Astrocyte of the hippocampus (primary cell): ENCODE measurements around the gene SFTPA1.
"Not testable (repeated sequence)": the region's sequence is repeated elsewhere in the genome, so short reads cannot be mapped to it uniquely, and the experiment has no call there.

Experiments
- DNase-seq: peaks from one replicate; pipeline ENCODE4 v3.0.0; 2011; ENCODE audit warnings: low read depth, low spot score

The SFTPA1 gene

DNA sequence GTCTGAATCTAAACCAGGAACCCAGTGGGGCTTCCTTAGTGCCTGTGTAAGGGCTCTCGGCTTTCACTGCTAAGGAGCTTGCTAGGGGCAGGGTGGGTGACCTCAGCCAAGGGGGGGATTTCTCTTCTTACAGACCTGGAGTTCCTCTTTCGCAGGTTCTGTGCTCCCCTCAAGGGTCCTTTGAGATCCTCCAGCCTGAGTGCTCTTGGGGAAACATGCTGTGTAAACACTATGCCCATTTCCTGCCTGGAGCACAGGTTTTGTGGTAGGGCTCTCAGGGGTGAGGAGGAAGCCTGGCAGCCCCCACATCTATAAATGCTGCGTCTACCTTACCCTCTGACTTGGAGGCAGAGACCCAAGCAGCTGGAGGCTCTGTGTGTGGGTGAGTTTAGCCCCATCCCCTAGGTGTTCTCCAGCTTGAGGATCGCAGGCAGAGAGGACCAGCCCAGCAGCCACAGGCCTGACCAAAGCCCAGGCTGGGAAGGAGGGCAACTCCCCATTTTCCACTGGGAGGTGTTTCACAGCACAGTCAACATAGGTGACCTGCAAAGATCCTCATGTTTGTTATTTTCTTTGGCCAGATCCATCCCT, at the start of gene SFTPA1:
SFTPA1 (plus strand) TSS at position 339 of the 591 bp plus-strand sequence. CDS start 887 bp downstream, outside the sequence.
- DNase-seq = no peak

DNA sequence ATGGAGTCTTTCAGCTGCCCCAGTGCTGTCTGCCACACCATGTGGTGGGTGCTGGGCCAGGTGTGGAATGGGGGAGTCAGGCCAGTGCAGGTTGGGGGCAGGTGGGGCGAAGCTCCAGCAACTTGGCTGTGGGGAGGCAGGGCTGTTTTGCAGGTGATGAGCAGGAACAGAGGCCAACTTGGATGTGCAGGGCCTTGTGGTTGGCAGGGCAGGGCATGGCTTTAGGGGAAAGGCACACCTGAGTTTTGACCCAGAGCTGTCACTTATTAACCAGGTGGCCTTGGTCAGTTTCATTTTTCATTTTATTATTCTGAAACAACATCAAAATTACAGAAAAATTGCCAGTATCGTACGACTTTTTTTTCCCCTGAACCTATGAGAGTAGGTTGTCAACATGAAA, 49.5 kb upstream of the SFTPA1 start:
- DNase-seq = no peak

DNA sequence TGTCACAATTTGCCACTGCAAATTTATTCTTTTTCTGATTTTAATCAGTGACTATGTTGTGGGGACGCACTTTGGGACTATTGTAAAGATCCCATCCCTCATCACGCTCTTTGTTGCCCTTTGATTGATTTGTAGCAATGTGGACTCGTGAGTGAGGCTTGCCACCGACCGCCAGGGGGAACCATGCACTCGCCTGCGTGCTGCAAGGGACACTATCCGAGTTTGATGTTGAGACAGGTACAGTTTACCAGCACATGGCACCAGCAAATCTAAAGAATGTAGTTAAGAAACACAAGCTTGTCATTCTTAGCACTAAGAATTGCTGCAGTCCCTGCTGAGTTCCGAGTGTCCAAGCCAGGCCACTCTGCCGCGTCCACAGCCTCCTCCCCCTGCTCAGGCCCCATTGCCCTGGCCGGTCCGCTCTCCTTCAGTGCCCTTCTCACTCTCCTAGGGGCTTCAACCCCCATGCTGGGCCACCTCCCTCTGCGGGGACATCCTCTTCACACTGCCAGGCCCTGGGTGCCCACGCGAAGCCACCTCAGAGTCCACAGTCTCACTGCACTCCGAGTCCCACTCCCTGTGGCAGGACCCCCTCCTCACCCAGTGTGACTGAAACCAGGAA, 48.5 kb upstream of the SFTPA1 start:
- DNase-seq = peak; percentile 80

DNA sequence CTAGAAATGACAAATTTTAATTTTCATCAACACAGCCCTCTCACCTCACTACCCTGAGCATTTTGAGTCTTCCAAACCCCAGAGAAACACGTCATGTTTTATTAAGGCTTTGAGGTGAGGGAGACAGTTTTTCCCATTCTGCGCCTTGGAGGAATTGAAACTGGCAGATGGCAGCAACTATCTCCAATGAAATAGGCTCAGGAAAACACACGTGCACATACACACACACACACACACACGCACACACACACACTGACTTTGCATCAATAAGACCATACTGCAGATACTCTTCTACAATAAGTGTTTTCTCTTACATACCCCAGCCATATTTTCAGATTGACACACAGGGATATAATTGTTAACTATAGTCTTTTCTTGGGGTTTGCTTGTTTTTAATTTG, 47.3 kb upstream of the SFTPA1 start:
- DNase-seq = no peak

DNA sequence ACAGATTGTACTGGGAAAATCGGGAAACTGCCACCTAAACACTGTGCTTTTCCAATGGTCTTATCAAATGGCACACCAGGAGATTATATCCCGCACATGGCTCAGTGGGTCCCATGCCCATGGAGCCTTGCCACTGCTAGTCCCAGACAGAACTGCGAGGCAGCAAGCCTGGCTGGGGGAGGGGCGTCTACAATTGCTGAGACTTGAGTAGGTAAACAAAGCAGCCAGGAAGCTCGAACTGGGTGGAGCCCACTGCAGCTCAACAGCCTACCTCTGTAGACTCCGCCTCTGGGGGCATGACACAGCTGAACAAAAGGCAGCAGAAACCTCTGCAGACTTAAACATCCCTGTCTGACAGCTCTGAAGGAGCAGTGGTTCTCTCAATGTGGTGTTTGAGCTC, 40.1 kb upstream of the SFTPA1 start:
- DNase-seq = not testable (repeated sequence)

DNA sequence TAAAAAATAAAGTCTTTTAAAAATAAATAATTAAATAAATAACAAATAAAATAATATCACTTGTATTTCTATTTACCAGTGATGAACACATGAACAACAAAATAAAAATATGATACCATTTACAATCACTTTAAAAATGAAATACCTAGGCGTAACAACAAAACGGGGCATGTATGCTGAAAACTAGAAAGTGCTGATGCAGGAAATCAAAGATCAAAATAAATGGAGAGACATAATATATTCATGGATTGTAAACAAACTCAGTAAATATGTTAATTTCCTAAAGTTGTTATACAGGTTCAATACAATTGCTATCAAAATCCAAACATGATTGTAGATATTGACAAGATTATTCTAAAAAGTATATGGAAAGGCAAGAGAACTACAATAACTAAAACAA, 31.4 kb upstream of the SFTPA1 start:
- no peak for DNase-seq

DNA sequence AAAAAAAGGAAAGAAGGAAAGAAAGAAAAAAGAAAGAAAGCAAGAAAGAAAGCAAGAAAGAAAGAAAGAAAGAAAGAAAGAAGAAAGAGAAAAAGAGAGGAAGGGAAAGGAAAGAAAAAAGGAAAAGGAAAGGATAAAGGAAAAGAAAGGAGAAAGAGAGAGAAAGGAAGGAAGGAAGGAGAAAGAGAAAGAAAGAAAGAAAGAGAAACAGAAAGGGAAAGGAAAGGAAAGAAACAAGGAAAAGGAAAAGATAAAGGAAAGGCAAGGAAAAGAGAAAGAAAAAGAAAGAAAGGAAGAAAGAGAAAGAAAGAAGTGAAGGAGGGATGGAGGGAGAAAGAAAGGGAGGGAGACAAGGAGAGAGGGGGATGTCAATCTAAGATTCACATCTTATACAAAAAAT, 29.7 kb upstream of the SFTPA1 start:
- no peak for DNase-seq

DNA sequence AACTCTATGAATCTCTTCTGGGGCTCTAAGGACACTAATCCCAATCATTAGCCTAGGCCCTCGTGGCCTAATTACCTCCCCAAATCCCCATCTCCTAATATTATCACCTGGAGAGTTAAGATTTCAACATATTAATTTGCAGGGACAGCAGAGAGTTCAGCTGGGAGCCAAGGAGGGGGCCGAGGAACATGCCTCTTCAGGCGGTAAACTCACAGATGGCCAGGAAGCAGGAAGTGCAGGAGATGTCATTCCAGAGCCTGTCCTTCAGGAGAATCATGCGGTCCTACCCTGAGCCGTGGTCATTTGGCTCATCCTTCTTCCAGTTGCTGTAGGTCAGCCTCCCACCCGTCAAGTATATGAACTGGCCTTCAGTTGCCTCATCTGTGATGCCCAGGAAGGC, 28.6 kb upstream of the SFTPA1 start:
- DNase-seq = no peak

DNA sequence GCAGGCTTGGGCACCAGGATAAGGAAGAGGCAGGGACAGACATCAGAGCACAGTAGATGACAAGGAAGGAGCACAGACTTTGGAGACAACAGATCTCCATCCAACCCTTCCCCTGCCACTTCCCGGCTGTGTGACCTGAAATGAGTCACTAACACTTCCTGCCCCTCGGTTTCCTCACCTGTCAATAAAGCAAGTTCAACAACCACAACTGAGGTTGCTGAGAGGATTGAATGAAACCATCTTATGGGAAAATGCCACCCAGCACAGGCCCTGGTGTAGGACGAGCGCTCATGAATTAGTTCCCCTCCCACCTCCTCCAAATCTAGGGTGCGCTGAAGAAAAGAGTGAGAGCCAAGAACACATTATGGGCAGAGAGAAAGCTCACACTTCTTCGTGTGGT, 27.8 kb upstream of the SFTPA1 start:
- DNase-seq = not testable (repeated sequence)

DNA sequence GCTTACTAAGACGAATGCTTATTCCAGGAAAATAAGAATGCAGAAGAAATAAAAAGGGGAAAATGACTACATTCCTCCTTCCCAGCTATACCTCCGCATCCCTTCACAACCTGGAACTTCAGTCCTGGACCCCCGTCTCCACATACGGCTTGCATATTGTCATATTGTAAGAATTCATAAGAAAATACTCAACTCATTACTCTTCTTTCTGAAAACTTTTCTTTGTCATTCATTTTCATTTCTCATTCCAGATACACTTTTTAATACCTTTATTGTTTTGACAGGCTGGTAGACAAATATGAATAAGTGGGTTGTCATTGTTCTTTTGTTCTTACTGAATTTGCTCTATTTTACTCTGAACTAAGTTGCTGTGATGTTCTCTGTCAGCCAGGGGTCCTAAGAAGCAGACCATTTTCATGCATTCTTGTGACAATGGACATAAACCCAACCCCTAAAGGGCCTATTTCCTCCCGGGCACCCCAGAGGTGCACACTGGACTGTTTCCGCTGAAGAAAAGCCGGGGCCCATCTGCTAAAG, 27.2 kb upstream of the SFTPA1 start:
- DNase-seq = no peak

DNA sequence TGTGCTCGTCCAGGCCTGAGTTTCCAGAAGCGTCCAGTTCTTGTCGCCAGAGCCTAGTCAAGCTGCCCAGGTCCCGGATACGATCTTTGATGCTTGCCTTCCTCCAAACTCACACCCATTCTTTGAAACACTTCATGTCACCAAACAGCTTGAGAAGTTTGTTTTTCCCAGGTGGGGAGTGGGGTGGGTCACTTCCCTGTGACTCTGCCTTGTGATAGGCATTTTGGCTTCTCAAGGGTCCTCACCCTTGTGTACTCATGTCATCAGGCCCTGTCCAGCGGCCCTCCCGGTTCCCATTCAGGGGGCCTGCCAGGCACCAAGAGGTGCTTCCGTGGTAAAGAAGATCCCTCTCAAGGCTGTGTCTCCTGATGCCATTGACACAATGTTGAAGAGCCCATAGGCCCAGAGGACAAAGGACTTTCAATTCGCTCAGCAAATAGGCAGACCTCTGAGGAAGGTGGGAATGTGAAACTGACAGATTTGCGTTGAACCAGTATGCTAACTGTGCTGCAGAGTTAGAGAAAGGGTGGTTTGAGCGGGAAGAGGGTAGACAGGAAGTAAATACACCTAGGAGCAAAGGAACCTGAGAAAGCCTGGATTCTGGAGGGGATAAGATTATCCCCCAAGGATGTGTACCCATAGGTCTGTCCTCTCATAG, 24.7 kb upstream of the SFTPA1 start:
- DNase-seq = no peak

DNA sequence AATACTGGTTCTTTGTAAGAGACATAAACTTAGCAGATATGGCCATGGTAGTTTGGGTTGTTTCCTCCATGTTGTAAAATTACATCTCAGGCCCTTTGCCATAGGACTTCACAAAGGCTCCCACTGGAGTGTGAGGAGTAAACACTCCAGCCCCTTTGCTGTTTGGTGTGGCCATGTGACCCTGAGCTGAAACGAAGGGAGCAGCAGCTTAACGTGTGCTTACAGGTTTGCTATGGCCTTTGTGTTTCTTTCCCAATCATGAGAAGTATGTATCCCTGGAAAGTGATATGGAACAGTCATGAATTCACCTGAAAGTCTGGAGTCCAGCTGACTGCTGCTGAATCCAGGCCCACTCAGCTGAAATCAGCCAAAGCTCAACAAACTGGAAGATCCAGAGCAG, 23.8 kb upstream of the SFTPA1 start:
- DNase-seq = no peak

DNA sequence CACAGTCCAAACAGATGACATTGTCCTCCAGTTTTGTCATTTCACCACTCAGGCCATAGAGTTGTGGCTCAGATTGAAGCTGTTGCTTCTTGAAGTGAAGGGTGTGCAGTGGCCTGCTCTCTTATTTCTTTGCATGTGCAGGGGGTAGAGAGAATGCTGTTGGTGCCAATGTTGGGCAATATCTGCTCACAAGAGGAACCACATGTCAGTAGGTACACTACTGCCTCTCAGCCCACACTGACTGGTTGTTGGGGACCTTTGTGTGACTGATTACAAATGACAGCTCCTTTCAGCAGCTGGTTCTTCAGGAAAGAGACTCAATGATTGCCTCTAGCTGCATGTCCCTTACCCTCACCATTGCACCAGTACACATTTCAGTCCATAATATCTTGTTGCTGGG, 21.9 kb upstream of the SFTPA1 start:
- no peak for DNase-seq

DNA sequence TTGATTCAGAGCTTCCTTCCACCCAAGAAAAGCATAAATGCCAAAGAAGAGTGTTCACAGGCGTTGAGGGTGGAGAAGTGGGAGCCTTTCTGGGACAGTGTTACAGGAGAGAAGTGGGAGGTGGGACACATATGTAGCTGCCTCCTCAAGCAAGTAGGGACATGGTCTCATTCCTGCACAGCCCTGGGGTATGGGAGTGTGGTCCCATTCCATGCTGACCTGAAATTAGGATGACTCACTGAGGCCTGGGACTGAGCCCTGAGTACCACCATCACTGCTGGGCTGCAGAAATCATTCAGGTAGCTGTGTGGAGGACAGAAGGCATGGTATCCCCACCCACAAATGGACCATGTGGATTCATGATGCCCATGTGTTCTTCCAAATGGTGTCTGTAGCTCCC, 17.4 kb upstream of the SFTPA1 start:
- DNase-seq = no peak

DNA sequence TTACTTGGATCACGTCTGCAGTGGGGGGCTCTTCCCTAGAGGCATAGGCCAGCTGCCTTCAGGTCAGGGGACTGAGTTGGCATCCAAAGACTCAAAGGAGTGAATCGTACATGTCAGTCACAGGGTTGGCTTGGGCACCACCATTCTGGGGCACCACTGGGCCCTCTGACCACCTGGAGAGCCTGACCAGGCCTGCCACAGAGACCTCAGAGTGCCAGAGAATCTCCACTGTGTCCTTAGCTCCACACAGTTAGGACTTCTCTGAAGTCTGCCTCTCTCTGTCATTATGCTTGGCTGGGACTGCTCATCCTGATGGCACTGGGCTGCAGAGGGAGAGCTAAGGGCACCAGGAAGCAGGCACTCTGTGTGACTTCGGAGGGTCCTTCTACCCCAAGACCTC, 16.2 kb upstream of the SFTPA1 start:
- not testable (repeated sequence) for DNase-seq

DNA sequence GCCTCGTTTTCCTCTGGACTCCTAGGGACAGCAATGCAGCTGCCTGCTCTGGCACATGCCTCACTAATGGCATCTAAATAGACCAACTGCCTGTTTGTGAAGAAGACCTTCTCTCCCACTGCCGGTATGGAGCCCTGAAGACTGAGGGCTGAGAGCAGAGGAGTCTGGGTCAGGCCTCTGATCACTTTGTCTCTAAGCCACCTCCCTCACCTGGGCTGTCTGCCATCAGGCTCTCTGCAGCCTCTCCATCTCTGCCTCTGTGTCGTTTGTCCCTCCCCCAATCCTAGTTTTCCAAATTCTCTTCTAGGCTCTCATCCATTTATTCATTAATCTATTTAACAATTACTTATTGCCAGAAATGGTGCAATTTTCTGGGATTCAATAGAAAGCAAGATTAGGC, 15.2 kb upstream of the SFTPA1 start:
- no peak for DNase-seq

DNA sequence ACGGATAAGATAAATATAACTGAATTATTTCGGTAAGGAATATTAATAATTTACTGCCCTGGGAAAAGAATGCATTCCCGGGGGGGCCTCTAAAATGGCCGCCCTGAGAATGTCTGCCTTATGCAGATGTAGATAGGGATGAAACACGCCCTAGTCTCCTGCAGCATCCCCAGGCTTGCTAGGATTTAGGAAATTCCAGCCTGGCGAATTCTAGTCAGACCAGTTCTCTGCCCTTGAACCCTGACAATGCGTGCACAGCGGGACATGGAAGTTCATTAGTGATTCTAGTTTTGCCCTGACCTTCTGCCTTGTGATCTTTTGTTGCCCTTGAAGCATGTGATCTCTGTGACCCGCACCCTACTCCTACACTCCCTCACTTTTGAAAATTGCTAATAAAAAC, 11.1 kb upstream of the SFTPA1 start:
- not testable (repeated sequence) for DNase-seq

DNA sequence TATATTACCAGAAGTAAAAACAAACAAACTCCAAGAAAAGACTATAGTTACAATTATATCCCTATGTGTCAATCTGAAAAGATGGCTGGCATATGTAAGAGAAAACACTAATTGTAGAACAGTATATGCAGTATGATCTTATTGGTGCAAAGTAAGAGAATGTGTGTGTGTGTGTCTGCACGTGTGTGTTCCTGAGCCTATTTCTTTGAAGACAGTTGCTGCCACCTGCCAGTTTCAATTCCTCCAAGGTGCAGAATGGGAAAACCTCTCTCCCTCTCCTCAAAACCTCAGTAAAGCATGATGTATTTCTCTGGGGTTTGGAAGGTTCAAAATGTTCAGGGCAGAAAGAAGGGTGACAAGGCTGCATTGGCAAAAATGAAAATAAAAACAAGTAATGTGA, 8.8 kb upstream of the SFTPA1 start:
- DNase-seq = no peak

DNA sequence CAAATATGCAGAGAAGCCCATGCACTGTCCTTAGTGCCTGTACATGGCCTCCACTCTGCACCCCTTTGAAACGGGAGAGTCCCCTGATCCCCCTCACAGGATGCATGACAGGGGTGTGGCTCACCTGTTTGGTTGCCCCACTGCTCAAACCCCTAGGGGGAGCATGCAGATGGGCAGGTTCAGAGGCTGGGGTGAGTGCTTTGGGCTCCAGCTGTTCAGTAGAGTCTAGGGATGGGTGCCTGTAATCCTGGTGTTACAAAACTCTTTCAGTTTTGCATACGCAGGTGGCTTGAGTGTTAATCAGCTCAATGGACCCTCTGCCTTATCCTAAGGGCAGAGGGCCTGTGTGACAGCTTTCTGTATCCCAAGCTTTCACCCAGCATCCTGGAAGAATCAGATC, 7.8 kb upstream of the SFTPA1 start:
- no peak for DNase-seq

DNA sequence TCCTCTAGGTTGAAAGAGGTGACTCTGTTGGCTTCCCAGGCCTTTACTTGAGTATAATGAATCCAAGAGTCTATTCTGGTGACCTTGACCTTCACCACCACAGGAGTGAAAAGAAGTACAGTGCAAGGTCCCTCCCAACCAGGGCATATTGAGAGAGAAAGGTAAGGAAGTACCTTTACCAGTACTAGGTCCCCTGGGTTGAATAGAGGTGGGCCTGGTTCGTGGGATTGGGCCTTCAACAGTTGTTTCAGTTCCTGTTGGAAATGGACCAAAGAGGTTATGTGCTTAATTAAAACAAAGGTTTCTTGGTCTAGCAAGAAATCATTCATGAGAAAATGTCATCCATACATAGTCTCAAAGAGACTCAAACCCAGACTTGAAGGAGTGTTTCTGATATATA, 6.4 kb upstream of the SFTPA1 start:
- no peak for DNase-seq

DNA sequence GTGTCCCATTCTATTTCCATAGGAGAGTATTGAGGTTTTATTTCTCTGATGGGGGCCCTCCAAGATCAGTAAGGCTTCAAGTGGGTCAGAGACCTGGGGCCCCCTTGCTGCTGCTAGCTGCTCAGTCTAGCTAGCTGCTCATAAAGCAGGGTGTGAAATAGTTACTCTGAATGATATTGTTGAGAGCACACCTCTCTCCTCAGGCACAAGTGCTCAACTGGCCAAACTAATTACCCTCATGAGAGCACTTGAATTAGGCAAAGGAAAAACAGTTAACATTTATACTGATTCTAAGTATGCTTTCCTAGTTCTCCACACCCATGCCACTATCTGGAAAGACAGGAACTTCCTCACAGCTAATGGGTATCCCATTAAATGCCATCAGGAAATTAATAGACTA, 5.4 kb upstream of the SFTPA1 start:
- DNase-seq = no peak

DNA sequence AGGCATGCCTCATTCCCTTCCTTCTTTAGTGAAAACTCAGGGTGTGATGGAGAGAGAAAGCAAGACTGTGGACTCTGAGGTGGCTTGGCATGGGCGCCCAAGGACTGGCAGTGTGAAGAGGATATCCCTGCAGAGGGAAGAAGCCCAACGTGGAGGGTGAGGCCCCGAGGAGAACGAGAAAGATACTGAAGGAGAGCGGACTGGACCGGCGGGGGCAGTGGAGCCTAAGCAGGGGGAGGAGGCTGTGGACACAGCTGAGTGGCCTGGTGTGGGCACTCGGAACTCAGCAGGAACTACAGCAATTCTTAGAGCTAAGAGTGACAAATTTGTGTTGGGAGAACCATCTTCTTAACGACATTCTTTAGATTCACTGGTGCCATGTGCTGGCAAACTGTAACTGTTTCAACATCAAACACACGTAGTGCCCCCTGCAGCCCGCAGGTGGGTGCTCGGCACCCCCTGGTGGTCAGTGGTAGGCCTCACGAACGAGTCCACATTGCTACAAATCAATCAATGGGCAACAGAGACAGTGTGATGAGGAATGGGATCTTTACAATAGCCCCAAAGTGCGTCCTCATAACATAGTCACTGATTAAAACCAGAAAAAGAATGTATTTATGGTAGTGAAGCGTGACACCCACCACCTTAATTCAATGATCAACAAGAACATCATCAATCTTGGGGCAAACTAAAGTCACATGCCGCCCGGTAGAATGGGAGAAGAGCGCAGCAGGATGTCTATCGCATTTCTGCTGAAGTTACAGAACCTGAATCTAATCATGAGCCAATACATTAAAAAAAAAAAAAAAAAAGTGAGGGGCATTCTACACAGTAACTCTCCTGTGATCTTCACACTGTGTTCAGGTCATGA, 2.0 kb upstream of the SFTPA1 start:
- DNase-seq = peak; percentile 23
